Colonic mucosa (tissue), 4 donors: ENCODE measurements around the gene CHML. TPM values are rescaled to one million over a fixed set of nuclear protein-coding genes. Genes with fewer than 3 reads are reported as not detected.

Experiments used
- DNase-seq: peaks from one replicate; pipeline ENCODE4 v3.0.0-alpha.2; 2020
- H3K27ac ChIP-seq: fragments of 200-600 bp; one replicate; pipeline ENCODE4 v1.8.0; 2021
- H3K27me3 ChIP-seq: fragments of 200-600 bp; one replicate; pipeline ENCODE4 v1.8.0; 2021
- H3K36me3 ChIP-seq: fragments of 200-600 bp; one replicate; pipeline ENCODE4 v1.8.0; 2021
- H3K4me1 ChIP-seq: fragments of 200-600 bp; one replicate; pipeline ENCODE4 v1.8.0; 2021; ENCODE audit warnings: mild to moderate bottlenecking
- H3K4me3 ChIP-seq: fragments of 200-600 bp; one replicate; pipeline ENCODE4 v1.8.0; 2021
- H3K9ac ChIP-seq, 2 donors: one replicate each; pipeline ENCODE4 v1.7.0; 2013; ENCODE audit warnings: control low read depth in 2 of 2, low read depth in 2 of 2, low read length in 2 of 2
- H3K9me3 ChIP-seq: fragments of 200-600 bp; one replicate; pipeline ENCODE4 v1.8.0; 2021
- intact Hi-C: fragments of 100-400 bp; cut with DNase I; formaldehyde crosslinking; loops from one replicate; pipeline ENCODE4 v1.14.1; 2022
- total RNA-seq, 2 donors: library from RNA; stranded (reverse); fragmentation: NEBNext Ultra II Directional in 1 of 2; extraction: Animal tissue kit (Norgen Biotek cat#: 25700) in 1 of 2; gene quantifications; one replicate each; pipeline ENCODE4 v1.2.1, GENCODE V29; 2021
- TF ChIP-seq, protein P1 (sequence below): fragments of 200-600 bp; IDR thresholded peaks from one replicate; pipeline ENCODE4 v1.8.0; 2022; ENCODE audit warnings: antibody characterized with exemption, mild to moderate bottlenecking
- donor health status: healthy.
- donor health status: DM: no; HTN: no; CAD: no.
- donor health status: DM: no; HTN: no; CAD: no.

The CHML gene
- total RNA-seq, 2 donors from 2014 or later: 5.7 to 10.6 TPM

DNA sequence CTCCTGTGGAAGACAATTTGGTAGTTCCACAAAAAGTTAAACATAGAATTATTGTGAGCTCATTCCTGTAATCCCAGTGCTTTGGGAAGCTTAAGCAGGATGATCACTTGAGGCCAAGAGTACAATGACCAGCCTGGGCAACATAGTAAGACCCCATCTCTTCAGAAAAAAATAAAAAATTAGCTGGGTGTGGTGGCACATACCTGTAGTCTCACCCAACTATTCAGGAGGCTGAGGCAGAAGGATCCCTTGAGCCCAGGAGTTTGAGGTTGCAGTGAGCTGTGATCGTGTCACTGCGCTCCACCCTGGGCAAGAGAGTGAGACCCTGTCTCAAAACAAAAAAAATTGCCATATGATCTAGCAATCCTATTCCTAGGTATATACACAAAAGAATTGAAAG, 4.1 kb upstream of the CHML start:
- no peak overlapping the region for H3K4me3 ChIP-seq
- DNase-seq: no peak
- H3K27ac ChIP-seq: no peak overlapping the region
- H3K4me1 ChIP-seq: no peaks in the 10 kb centered on the region
- H3K27me3 ChIP-seq: no peaks in the 10 kb centered on the region
- TF ChIP-seq, protein P1, sequence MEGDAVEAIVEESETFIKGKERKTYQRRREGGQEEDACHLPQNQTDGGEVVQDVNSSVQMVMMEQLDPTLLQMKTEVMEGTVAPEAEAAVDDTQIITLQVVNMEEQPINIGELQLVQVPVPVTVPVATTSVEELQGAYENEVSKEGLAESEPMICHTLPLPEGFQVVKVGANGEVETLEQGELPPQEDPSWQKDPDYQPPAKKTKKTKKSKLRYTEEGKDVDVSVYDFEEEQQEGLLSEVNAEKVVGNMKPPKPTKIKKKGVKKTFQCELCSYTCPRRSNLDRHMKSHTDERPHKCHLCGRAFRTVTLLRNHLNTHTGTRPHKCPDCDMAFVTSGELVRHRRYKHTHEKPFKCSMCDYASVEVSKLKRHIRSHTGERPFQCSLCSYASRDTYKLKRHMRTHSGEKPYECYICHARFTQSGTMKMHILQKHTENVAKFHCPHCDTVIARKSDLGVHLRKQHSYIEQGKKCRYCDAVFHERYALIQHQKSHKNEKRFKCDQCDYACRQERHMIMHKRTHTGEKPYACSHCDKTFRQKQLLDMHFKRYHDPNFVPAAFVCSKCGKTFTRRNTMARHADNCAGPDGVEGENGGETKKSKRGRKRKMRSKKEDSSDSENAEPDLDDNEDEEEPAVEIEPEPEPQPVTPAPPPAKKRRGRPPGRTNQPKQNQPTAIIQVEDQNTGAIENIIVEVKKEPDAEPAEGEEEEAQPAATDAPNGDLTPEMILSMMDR: no peak
- no peaks in the 10 kb centered on the region for H3K36me3 ChIP-seq
- H3K9ac ChIP-seq: no peak overlapping the region
- intact Hi-C loops: no loop called here
- H3K9me3 ChIP-seq: no peaks in the 10 kb centered on the region

- Histone ChIP-seq H3K27ac (peak overlapping the region; percentile 3), H3K9me3 (no peaks in the 10 kb centered on the region), H3K4me3 (no peak overlapping the region), H3K4me1 (no peaks in the 10 kb centered on the region), H3K9ac (no peak overlapping the region), H3K36me3 (no peaks in the 10 kb centered on the region), H3K27me3 (no peaks in the 10 kb centered on the region)
- intact Hi-C loops: no loop called here
- TF ChIP-seq, protein P1: no peak
- no peak for DNase-seq
Measured at GRCh38 chr1:241642593-241642944, 2.4 kb upstream of the CHML start.

GRCh38 chr1:241641773-241642592, 1.8 kb upstream of the CHML start:
- TF ChIP-seq, protein P1: no peak
- intact Hi-C loops: no loop called here
- Histone ChIP-seq H3K27ac (peak overlapping the region; percentile 3), H3K27me3 (no peaks in the 10 kb centered on the region), H3K36me3 (no peaks in the 10 kb centered on the region), H3K9me3 (no peaks in the 10 kb centered on the region), H3K4me3 (no peak overlapping the region), H3K4me1 (no peaks in the 10 kb centered on the region), H3K9ac (no peak overlapping the region)
- DNase-seq: no peak

DNA sequence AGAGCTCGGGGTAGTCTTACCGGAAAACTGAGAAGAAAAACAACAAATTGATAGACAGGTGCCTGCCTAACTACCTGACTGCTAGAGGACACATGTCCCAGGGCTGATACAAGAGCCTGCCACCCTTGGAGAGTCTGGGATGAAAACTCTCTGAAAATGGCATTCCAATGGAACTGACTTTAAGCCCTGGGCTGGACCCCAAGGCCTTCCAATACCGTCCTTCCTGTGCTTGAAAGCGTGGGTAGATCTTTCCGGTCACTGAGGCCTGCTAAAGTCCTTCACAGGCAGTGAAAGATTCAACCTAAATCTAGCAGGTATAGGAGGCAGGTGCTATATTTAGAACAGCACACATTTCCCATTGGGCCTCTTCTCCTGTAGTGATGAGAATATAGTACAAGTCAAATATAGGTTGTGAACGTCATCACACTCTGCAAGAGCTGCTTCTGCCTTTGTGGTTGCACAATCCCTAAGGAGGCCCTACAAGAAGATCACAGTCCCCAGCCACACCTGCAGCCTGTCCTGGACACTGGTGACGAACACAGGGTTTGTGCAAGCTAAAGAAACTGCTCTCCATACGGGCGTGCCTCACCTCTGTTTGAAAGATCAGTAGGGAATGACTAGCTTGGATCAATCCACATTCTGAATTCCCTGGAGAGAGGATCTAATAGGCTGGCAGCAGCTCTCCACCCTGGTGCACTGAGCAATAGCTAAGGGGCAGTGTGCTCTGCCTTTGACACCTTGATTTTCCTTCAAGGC, 876 bp upstream of the CHML start:
- DNase-seq: peak; percentile 25
- Histone ChIP-seq H3K36me3 (no peaks in the 10 kb centered on the region), H3K4me1 (no peaks in the 10 kb centered on the region), H3K27ac (peak overlapping the region; percentile 3), H3K9ac (peak overlapping the region in 1 of 2 donors; percentile 62), H3K4me3 (peak overlapping the region; percentile 33), H3K27me3 (no peaks in the 10 kb centered on the region), H3K9me3 (no peaks in the 10 kb centered on the region)
- TF ChIP-seq, protein P1: no peak
- intact Hi-C loops: no loop called here

- Histone ChIP-seq H3K27me3 (no peaks in the 10 kb centered on the region), H3K4me1 (no peaks in the 10 kb centered on the region), H3K9ac (peak overlapping the region; percentile 77 to 85), H3K9me3 (no peaks in the 10 kb centered on the region), H3K27ac (peak overlapping the region; percentile 78), H3K36me3 (no peaks in the 10 kb centered on the region), H3K4me3 (peak overlapping the region; percentile 82)
- intact Hi-C loops: no loop called here
- TF ChIP-seq, protein P1: no peak
- peak; percentile 45 for DNase-seq
Measured at GRCh38 chr1:241639623-241640148, 483 bp downstream of the CHML start.
